Trophoblast cell (in vitro differentiated cells and primary cell): ENCODE data around the gene STRIP1.

Experiments used
- DNase-seq, 2 donors: peaks; one replicate each; pipeline ENCODE4 v3.0.0-alpha.2; 2016
- H2AFZ ChIP-seq: 2 replicates; pipeline ENCODE4 v1.6.1; 2013; ENCODE audit warnings: low read length, moderate library complexity, mild to moderate bottlenecking; ENCODE audit not compliant: insufficient read depth, poor library complexity
- H2AK5ac ChIP-seq: 2 replicates; pipeline ENCODE4 v1.6.1; 2013; ENCODE audit warnings: mild to moderate bottlenecking, low read length
- H2BK120ac ChIP-seq: 2 replicates; pipeline ENCODE4 v1.6.1; 2013; ENCODE audit warnings: low read length, mild to moderate bottlenecking, moderate library complexity; ENCODE audit not compliant: insufficient read depth, poor library complexity
- H2BK12ac ChIP-seq: 2 replicates; pipeline ENCODE4 v1.6.1; 2013; ENCODE audit warnings: mild to moderate bottlenecking, low read length, moderate library complexity
- H2BK5ac ChIP-seq: 2 replicates; pipeline ENCODE4 v1.6.1; 2013; ENCODE audit warnings: low read length, low read depth, moderate library complexity, mild to moderate bottlenecking; ENCODE audit not compliant: poor library complexity
- H3K14ac ChIP-seq: 2 replicates; pipeline ENCODE4 v1.6.1; 2013; ENCODE audit warnings: mild to moderate bottlenecking, low read length
- H3K18ac ChIP-seq: 2 replicates; pipeline ENCODE4 v1.6.1; 2013; ENCODE audit warnings: mild to moderate bottlenecking, low read length
- H3K23ac ChIP-seq: 2 replicates; pipeline ENCODE4 v1.6.1; 2013; ENCODE audit warnings: low read length
- H3K27ac ChIP-seq: 2 replicates; pipeline ENCODE4 v1.5.1; 2013; ENCODE audit warnings: low read depth, mild to moderate bottlenecking, inconsistent platforms, low read length, moderate library complexity
- H3K27me3 ChIP-seq: 2 replicates; pipeline ENCODE4 v1.6.1; 2013; ENCODE audit warnings: inconsistent platforms, mild to moderate bottlenecking, low read length, moderate library complexity; ENCODE audit not compliant: insufficient read depth
- H3K36me3 ChIP-seq, 2 experiments: 1 replicate in 1 of 2; 2 replicates in 1 of 2; pipeline ENCODE4 v1.6.1; 2013; ENCODE audit warnings: low read length in 2 of 2, mild to moderate bottlenecking in 2 of 2, moderate library complexity in 1 of 2; ENCODE audit not compliant: insufficient read depth in 2 of 2, control insufficient read depth in 1 of 2
- H3K4ac ChIP-seq: 2 replicates; pipeline ENCODE4 v1.6.1; 2013; ENCODE audit warnings: low read depth, mild to moderate bottlenecking, low read length, moderate library complexity
- H3K4me1 ChIP-seq, 2 experiments: 1 replicate in 1 of 2; 2 replicates in 1 of 2; pipeline ENCODE4 v1.6.1; 2013; ENCODE audit warnings: low read length in 2 of 2, mild to moderate bottlenecking in 2 of 2, moderate library complexity in 1 of 2; ENCODE audit not compliant: insufficient read depth in 2 of 2, control insufficient read depth in 1 of 2
- H3K4me2 ChIP-seq: 2 replicates; pipeline ENCODE4 v1.6.1; 2013; ENCODE audit warnings: inconsistent platforms, mild to moderate bottlenecking, low read length, moderate library complexity
- H3K4me3 ChIP-seq: 2 replicates; pipeline ENCODE4 v1.5.1; 2013; ENCODE audit warnings: mild to moderate bottlenecking, low read depth, low read length, inconsistent platforms
- H3K79me1 ChIP-seq: one replicate; pipeline ENCODE4 v1.6.1; 2013; ENCODE audit warnings: low read length
- H3K79me2 ChIP-seq: 2 replicates; pipeline ENCODE4 v1.6.1; 2013; ENCODE audit warnings: low read length, mild to moderate bottlenecking; ENCODE audit not compliant: control insufficient read depth, insufficient read depth, poor library complexity
- H3K9ac ChIP-seq: 2 replicates; pipeline ENCODE4 v1.6.1; 2013; ENCODE audit warnings: mild to moderate bottlenecking, low read length
- H3K9me3 ChIP-seq: 2 replicates; pipeline ENCODE4 v1.6.1; 2013; ENCODE audit warnings: low read depth, mild to moderate bottlenecking, control low read depth, inconsistent platforms, low read length; ENCODE audit not compliant: insufficient read depth
- H4K12ac ChIP-seq: 2 replicates; pipeline ENCODE4 v1.6.1; 2013; ENCODE audit warnings: low read depth, mild to moderate bottlenecking, low read length, moderate library complexity
- H4K8ac ChIP-seq: 2 replicates; pipeline ENCODE4 v1.6.1; 2013; ENCODE audit warnings: low read depth, mild to moderate bottlenecking, low read length, moderate library complexity
- H4K91ac ChIP-seq: one replicate; pipeline ENCODE4 v1.6.1; 2013; ENCODE audit warnings: low read depth, mild to moderate bottlenecking, low read length, moderate library complexity
- WGBS: extraction: QIAGEN DNeasy Blood & Tissue Kit; methylation state at CpG from one replicate; pipeline ENCODE4 v1.1.7; 2013; ENCODE audit warnings: missing lambda C conversion rate; ENCODE audit not compliant: insufficient read length, insufficient coverage; ENCODE audit errors: extremely low coverage; 5-methylcytosine and 5-hydroxymethylcytosine counted together

The STRIP1 gene

GRCh38 chr1:109994654-109995053, 39.8 kb upstream of the STRIP1 start:
- Histone ChIP-seq H4K12ac (no peak overlapping the region), H3K27ac (no peak overlapping the region), H3K4me1 (peaks cover 13% of the 10 kb centered on the region in 2 experiments), H3K9me3 (no peaks in the 10 kb centered on the region), H2AFZ (no peak overlapping the region), H3K23ac (no peak overlapping the region), H3K4ac (no peak overlapping the region), H2AK5ac (no peak overlapping the region), H3K4me2 (no peak overlapping the region), H3K36me3 (peaks cover 0 to 6% of the 10 kb centered on the region in 2 experiments), H3K4me3 (no peak overlapping the region), H3K14ac (no peak overlapping the region), H3K18ac (no peak overlapping the region), H2BK5ac (no peak overlapping the region), H3K79me1 (no peaks in the 10 kb centered on the region), H3K27me3 (no peaks in the 10 kb centered on the region), H4K8ac (no peak overlapping the region), H3K9ac (no peak overlapping the region), H4K91ac (no peak overlapping the region), H2BK12ac (no peak overlapping the region), H3K79me2 (peaks cover 4% of the 10 kb centered on the region), H2BK120ac (no peak overlapping the region)
- no peak for DNase-seq
- WGBS: no CpG with 5 or more reads among the region's 1 CpG

GRCh38 chr1:109995536-109995935, 38.9 kb upstream of the STRIP1 start:
- H4K12ac ChIP-seq: no peak overlapping the region
- peak in 1 of 2 donors; percentile 32 for DNase-seq
- peaks cover 0 to 6% of the 10 kb centered on the region in 2 experiments for H3K36me3 ChIP-seq
- no peak overlapping the region for H2BK12ac ChIP-seq
- no peak overlapping the region for H3K9ac ChIP-seq
- no peak overlapping the region for H3K27ac ChIP-seq
- no peak overlapping the region for H3K23ac ChIP-seq
- H4K8ac ChIP-seq: no peak overlapping the region
- no peak overlapping the region for H2BK5ac ChIP-seq
- H4K91ac ChIP-seq: no peak overlapping the region
- no peak overlapping the region for H2BK120ac ChIP-seq
- H3K4me2 ChIP-seq: no peak overlapping the region
- H3K4ac ChIP-seq: no peak overlapping the region
- no peak overlapping the region for H2AFZ ChIP-seq
- no peaks in the 10 kb centered on the region for H3K9me3 ChIP-seq
- no peaks in the 10 kb centered on the region for H3K27me3 ChIP-seq
- no peak overlapping the region for H3K4me3 ChIP-seq
- H3K18ac ChIP-seq: no peak overlapping the region
- no CpG with 5 or more reads among the region's 2 CpGs for WGBS
- H3K14ac ChIP-seq: no peak overlapping the region
- no peaks in the 10 kb centered on the region for H3K79me1 ChIP-seq
- H3K4me1 ChIP-seq: peaks cover 13% of the 10 kb centered on the region in 2 experiments
- H3K79me2 ChIP-seq: peaks cover 4% of the 10 kb centered on the region
- no peak overlapping the region for H2AK5ac ChIP-seq

- no peak overlapping the region for H4K8ac ChIP-seq
- H2BK12ac ChIP-seq: no peak overlapping the region
- peaks cover 13% of the 10 kb centered on the region in 2 experiments for H3K4me1 ChIP-seq
Measured at GRCh38 chr1:109996476-109996875, 37.9 kb upstream of the STRIP1 start.

GRCh38 chr1:109997204-109997866, 37.1 kb upstream of the STRIP1 start:
- Histone ChIP-seq H3K4me1 (peaks cover 13% of the 10 kb centered on the region in 2 experiments), H3K79me2 (peaks cover 2% of the 10 kb centered on the region), H3K27me3 (no peaks in the 10 kb centered on the region), H3K14ac (no peak overlapping the region), H4K12ac (no peak overlapping the region), H2BK12ac (no peak overlapping the region), H3K4me3 (no peak overlapping the region), H3K36me3 (peaks cover 0 to 4% of the 10 kb centered on the region in 2 experiments), H2AK5ac (no peak overlapping the region), H3K4me2 (peak overlapping the region; percentile 39), H3K4ac (no peak overlapping the region), H3K27ac (peak overlapping the region; percentile 42), H3K9me3 (no peaks in the 10 kb centered on the region), H3K23ac (no peak overlapping the region), H4K91ac (no peak overlapping the region), H3K9ac (no peak overlapping the region), H2BK5ac (no peak overlapping the region), H3K18ac (no peak overlapping the region), H2AFZ (no peak overlapping the region), H3K79me1 (no peaks in the 10 kb centered on the region), H4K8ac (no peak overlapping the region), H2BK120ac (no peak overlapping the region)
- no CpG with 5 or more reads among the region's 7 CpGs for WGBS
- peak; percentile 9 to 55 for DNase-seq

More at GRCh38 chr1:109996476-109996875, 37.9 kb upstream of the STRIP1 start:
- H3K79me2 ChIP-seq: peaks cover 4% of the 10 kb centered on the region
- no peak overlapping the region for H4K12ac ChIP-seq
- H2AK5ac ChIP-seq: no peak overlapping the region
- no peak overlapping the region for H2BK120ac ChIP-seq
- no peak overlapping the region for H3K4me3 ChIP-seq
- H2BK5ac ChIP-seq: peak overlapping the region; percentile 38
- H3K4me2 ChIP-seq: no peak overlapping the region
- H3K9me3 ChIP-seq: no peaks in the 10 kb centered on the region
- H3K23ac ChIP-seq: no peak overlapping the region
- no peak overlapping the region for H3K18ac ChIP-seq
- no peaks in the 10 kb centered on the region for H3K79me1 ChIP-seq
- peaks cover 0 to 5% of the 10 kb centered on the region in 2 experiments for H3K36me3 ChIP-seq
- H3K4ac ChIP-seq: peak overlapping the region; percentile 28
- no peak overlapping the region for H4K91ac ChIP-seq
- no peak overlapping the region for H2AFZ ChIP-seq
- H3K27me3 ChIP-seq: no peaks in the 10 kb centered on the region
- H3K9ac ChIP-seq: no peak overlapping the region
- H3K27ac ChIP-seq: peak overlapping the region; percentile 42
- DNase-seq: peak; percentile 86 to 100
- no CpG with 5 or more reads among the region's 5 CpGs for WGBS
- H3K14ac ChIP-seq: no peak overlapping the region
